AG04449 (cell line): ENCODE measurements around the gene LGALS3BP.
A peak's percentile ranks its signal among the peaks of the same experiment; 100 is the strongest.

Source experiments
- CTCF ChIA-PET: fragments of 350-600 bp; formaldehyde crosslinking; extraction: SDS; loops from one replicate; lab custom pipeline; 2021; ENCODE audit warnings: antibody characterized with exemption; lab: Yijun Ruan, JAX
- POLR2A ChIA-PET: fragments of 400-600, 350-600 bp; formaldehyde crosslinking; extraction: SDS; loops from one replicate; lab custom pipeline; 2020; ENCODE audit warnings: antibody characterized with exemption, inconsistent platforms; lab: Yijun Ruan, JAX
- DNase-seq: peaks from one replicate; pipeline ENCODE4 v3.0.0-alpha.2; 2010; ENCODE audit warnings: low read depth, low spot score
- H3K4me3 ChIP-seq: 2 replicates; pipeline ENCODE4 v1.5.1; 2011; ENCODE audit warnings: low read depth, mild to moderate bottlenecking, control low read depth, low read length
- TF ChIP-seq, protein P1 (sequence below): IDR thresholded peaks from one replicate; pipeline ENCODE4 v1.5.1; 2011; ENCODE audit warnings: mild to moderate bottlenecking, moderate library complexity, low read length, control low read depth, inconsistent platforms; ENCODE audit not compliant: insufficient read depth; ENCODE audit errors: missing control alignments

Gene LGALS3BP, protein sequence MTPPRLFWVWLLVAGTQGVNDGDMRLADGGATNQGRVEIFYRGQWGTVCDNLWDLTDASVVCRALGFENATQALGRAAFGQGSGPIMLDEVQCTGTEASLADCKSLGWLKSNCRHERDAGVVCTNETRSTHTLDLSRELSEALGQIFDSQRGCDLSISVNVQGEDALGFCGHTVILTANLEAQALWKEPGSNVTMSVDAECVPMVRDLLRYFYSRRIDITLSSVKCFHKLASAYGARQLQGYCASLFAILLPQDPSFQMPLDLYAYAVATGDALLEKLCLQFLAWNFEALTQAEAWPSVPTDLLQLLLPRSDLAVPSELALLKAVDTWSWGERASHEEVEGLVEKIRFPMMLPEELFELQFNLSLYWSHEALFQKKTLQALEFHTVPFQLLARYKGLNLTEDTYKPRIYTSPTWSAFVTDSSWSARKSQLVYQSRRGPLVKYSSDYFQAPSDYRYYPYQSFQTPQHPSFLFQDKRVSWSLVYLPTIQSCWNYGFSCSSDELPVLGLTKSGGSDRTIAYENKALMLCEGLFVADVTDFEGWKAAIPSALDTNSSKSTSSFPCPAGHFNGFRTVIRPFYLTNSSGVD

DNA sequence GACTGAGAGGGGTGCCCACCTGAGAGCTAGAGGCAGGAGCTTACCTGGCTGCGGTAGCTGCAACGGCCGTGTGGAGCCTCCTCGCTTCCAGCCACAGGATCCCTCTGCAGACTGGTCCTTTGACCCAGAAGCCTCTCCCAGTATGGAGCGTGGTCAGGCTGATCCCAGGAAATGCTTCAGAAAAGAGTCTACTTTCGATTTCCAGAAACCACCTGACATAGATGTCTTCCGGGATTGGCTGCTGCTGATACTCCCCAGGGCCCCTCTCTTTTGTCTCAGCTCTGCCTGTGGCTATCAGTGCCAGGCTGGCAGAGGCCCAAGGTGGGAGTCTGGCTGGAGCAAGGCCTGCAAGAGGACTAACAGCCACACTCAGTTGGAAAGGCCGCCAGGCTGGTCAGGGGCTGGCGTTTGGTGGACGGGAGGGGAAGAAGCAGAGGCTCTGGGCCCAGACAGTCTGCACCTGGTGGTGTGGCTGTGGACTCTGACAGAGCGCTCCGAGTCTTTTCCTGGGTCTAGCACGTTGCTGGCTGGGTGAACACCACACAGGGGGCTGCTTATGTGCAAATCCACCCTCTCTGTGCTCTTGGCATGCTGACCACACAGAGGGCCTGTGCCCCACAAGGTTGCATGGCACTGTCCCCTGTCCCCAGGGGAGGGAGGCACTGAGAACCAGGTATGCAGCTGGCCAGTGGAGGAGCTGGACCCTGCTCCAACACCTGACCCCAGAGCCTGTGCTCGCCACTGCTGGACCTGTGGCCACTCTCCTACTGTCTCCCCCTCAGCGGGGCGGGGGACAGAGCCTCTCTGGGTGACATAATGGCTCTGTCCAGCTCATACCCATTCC is at the start of gene LGALS3BP:
TSS of gene LGALS3BP (minus strand) at position 144 of the 844 bp plus-strand sequence. CDS start 2,732 bp downstream, outside the sequence.
- CTCF ChIA-PET, result interaction anchor here (1.0 to 5.3 kb wide), 4 partner anchors 9 to 117 kb away, joined by 6 to 35 read pairs (median 18); no protein-coding TSS in a partner anchor
- TF ChIP-seq, protein P1, sequence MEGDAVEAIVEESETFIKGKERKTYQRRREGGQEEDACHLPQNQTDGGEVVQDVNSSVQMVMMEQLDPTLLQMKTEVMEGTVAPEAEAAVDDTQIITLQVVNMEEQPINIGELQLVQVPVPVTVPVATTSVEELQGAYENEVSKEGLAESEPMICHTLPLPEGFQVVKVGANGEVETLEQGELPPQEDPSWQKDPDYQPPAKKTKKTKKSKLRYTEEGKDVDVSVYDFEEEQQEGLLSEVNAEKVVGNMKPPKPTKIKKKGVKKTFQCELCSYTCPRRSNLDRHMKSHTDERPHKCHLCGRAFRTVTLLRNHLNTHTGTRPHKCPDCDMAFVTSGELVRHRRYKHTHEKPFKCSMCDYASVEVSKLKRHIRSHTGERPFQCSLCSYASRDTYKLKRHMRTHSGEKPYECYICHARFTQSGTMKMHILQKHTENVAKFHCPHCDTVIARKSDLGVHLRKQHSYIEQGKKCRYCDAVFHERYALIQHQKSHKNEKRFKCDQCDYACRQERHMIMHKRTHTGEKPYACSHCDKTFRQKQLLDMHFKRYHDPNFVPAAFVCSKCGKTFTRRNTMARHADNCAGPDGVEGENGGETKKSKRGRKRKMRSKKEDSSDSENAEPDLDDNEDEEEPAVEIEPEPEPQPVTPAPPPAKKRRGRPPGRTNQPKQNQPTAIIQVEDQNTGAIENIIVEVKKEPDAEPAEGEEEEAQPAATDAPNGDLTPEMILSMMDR, result no peak
- no peak for DNase-seq
- H3K4me3 ChIP-seq, result peak within 1 kb of the TSS; percentile 52
- POLR2A ChIA-PET, result interaction anchor here (0.7 kb wide), 1 partner anchor 237 kb away, joined by 4 read pairs; no protein-coding TSS in a partner anchor

DNA sequence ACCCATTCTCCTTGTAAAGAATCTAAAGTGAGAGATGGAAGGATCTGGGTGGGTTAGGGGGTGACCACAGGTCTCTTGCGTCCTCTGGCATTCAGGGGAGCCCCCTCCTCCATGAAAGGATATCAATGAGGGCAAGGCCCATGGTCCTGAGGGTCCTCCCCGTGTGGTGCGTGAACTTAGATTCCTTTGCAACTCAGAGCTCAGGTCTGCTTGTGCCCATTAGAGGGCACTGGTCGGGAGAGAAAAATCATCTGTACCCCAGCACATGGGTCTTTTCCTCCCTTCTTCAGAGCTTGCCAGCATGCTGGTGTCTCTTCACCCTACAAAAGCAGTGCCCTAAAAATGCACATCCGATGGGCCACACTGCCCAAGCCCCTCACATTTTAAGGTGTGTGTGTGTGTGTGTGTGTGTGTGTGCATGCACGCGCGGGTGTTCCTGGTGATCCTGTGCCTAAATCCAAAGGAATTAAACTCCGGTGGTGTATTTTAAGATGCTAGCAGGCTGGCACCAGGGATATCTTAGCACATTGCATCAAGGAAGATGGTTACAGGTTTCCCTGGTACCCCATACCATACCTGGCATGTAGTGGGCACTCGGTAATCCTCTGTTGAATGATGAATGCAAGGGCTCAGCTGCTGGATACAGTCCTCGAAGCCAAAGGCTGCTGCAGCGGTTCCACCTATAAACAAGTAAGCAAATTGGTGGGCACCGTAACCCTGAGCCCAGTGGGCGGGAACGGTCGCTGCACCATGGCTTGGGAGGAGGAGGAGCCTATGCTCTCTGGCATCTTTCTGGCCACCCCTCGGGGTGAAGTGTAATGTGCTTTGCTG is 49.0 kb upstream of the LGALS3BP start:
- no peak for DNase-seq
- ChIA-PET CTCF (interaction anchor here (0.8 to 14.9 kb wide), 12 partner anchors 9 to 367 kb away, joined by 3 to 160 read pairs (median 6); no protein-coding TSS in a partner anchor), POLR2A (interaction anchor here (0.7 kb wide), 1 partner anchor 8 kb away, joined by 3 read pairs; no protein-coding TSS in a partner anchor)
- no peak overlapping the region for H3K4me3 ChIP-seq
- TF ChIP-seq, protein P1, result peak; percentile 22

DNA sequence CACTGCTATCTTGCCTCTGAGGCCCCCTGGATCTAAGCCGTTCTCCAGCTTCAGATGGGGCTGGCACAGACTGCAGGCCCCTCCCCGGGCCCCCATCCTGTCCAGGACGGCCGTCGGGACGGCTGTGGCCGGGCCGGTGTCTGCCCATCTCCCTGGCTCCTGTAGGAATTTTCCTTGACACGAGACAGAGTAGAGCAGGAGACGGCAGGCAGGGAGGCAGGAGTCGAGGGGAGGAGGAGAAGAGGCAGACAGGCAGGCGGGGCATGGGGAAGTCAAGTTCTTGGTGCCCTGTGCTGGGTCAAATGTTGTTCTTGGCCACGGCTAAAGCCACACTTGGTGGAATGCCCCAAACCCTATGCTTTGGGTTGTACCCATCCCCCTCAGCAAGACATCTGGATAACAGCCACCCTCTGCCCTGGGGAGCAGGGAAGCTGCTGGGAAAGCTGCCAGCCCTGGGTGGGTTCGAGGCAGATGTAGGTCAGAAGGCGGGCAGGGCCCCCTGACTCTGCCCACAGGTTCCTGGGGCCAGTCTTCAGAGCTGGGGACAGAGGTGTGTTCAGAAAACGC is 48.3 kb upstream of the LGALS3BP start:
- ChIA-PET CTCF (interaction anchor here (1.1 to 14.9 kb wide), 10 partner anchors 10 to 367 kb away, joined by 3 to 160 read pairs (median 11); no protein-coding TSS in a partner anchor), POLR2A (interaction anchor here (0.7 kb wide), 1 partner anchor 8 kb away, joined by 3 read pairs; no protein-coding TSS in a partner anchor)
- H3K4me3 ChIP-seq, result no peak overlapping the region
- no peak for DNase-seq
- TF ChIP-seq, protein P1, result no peak

DNA sequence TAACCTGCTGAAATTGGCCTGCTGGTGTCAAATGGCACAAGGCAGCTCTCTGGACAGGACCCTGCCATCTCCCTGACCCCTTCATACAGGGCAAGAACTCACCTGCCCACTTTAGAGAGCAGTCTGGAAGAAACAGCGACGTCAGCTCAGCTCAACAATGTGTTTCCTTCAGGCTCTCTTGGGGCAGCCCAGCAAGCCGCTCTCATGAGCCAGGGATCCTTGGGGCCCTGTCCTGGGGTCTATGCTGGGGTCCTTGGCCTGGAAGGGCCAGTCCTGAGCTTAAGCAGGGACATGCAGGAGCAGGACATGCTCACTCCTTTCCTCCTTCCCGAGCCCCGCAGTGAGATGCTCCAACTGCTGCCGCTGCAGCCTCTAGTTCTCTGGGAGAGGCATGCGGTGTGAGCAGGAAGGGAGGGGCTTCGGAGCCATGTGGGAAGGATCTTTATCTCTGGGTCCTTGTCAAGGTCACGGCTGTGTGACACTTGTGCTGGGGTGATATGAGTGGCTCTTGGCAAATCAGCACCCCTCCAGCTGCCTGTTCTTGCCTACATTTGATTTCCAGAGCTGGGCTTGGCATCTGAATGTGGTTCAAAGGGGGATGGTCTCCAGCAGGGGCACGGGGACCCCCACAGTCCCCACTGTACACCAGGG is 47.7 kb upstream of the LGALS3BP start:
- TF ChIP-seq, protein P1, result no peak
- ChIA-PET CTCF (interaction anchor here (0.9 to 6.0 kb wide), 12 partner anchors 10 to 368 kb away, joined by 3 to 60 read pairs (median 4); no protein-coding TSS in a partner anchor), POLR2A (no interaction called here)
- no peak for DNase-seq
- no peak overlapping the region for H3K4me3 ChIP-seq
